C4-2B (cell line): ENCODE measurements around the gene PAK5.

Source experiments
- H3K27ac ChIP-seq: fragments of 450-650 bp; 2 replicates; pipeline ENCODE4 v1.5.1; 2017
- CTCF ChIP-seq: fragments of 450-650 bp; conservative IDR thresholded peaks from 2 replicates; pipeline ENCODE4 v1.5.1; 2017; ENCODE audit warnings: mild to moderate bottlenecking
- ZFX ChIP-seq: fragments of 450-650 bp; IDR thresholded peaks from 2 replicates; pipeline ENCODE4 v1.6.1; 2017

PAK5 gene

DNA sequence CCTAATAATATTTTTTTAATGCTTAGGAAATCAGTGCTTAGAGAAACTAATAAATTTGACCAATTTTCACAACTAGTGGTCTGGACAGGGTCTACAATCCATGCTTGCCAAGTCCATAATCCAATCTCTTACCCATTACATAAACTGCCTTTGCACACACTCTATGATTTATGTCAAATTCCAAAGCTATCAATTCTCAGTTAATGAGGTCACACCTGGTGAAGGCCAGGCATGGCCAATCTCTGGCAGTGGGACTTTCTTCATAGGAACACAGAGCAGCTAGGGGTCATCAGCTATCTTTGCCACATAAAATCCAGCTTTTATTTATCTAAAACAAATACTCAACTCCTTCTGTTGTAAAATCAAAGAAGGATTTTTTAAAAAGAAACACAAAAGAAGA, 21.2 kb downstream of the PAK5 start:
- no peak overlapping the region for H3K27ac ChIP-seq
- TF ChIP-seq ZFX (no peak), CTCF (no peak)

DNA sequence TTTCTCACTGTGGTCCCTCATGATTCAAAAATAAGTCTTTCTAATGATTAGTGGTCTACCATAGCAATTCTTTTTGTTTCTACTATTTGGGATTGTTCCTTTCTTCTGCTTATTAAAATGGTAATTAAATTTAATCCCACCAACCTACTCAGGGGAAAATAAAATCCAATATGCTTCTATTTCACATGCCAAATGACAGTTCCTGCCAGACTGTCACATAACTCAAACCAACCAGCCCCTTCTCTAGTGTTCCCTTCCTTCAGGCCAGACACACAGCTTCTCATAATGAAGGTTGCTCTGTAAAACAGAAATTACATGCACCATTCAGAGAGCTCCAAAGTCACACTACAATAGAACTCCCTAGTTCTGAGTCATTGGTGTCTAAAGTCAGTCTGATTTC, 23.2 kb downstream of the PAK5 start:
- no peak overlapping the region for H3K27ac ChIP-seq
- no peak for TF ChIP-seq ZFX
- no peak for TF ChIP-seq CTCF

GRCh38 chr20:9810738-9811137, 28.1 kb downstream of the PAK5 start:
- H3K27ac ChIP-seq = no peak overlapping the region
- TF ChIP-seq ZFX = no peak
- TF ChIP-seq CTCF = no peak

- TF ChIP-seq ZFX = no peak
- no peak for TF ChIP-seq CTCF
- no peak overlapping the region for H3K27ac ChIP-seq
Observed at GRCh38 chr20:9809271-9809670, 29.6 kb downstream of the PAK5 start.

DNA sequence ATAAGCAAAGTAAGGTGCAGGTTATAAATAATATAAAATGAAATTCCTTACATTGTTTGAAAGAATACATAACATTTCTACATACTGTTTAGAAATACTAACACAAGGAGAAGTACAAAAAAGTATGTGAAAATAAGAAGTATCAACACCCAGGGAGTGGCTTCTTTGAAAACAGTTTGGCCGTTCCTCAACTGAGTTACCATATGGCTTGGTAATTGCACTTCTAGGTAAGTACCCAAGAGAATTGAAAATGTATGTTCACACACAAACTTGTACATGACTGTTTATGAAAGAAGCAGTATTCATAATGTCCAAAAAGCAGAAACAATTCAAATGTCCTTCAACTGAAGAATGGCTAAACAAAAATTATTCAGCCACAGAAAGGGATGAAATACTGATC, 30.7 kb downstream of the PAK5 start:
- H3K27ac ChIP-seq = no peak overlapping the region
- no peak for TF ChIP-seq ZFX
- TF ChIP-seq CTCF = no peak

GRCh38 chr20:9807136-9807535, 31.7 kb downstream of the PAK5 start:
- no peak overlapping the region for H3K27ac ChIP-seq
- TF ChIP-seq CTCF = no peak
- TF ChIP-seq ZFX = no peak

- no peak for TF ChIP-seq CTCF
- TF ChIP-seq ZFX = no peak
Observed at GRCh38 chr20:9800421-9800820, 38.5 kb downstream of the PAK5 start.

More at GRCh38 chr20:9800421-9800820, 38.5 kb downstream of the PAK5 start:
- no peak overlapping the region for H3K27ac ChIP-seq
